ENCODE data around the gene CGA. TPM values are rescaled to one million over a fixed set of nuclear protein-coding genes. Genes with fewer than 3 reads are reported as not detected.

Gene CGA
- polyA plus RNA-seq, 2 of the 4 experiments (the other 2 are of a cell fraction) = not detected

Other genes with a start within 250 kb of the CGA start
- 0.04 TPM in 1 of 2 replicates, not detected in the other for gene HTR1E, start 157.6 kb downstream of the CGA start, polyA plus RNA-seq (2011; rRNA removed)
- not detected in 3 replicates for gene HTR1E, start 157.6 kb downstream of the CGA start, polyA plus RNA-seq (2017; fragmentation: RNase III; extraction: RNeasy Plus Mini Kit Qiagen cat#74134 plus additional on column Dnase treatment)
- gene ZNF292, start 60.5 kb upstream of the CGA start, polyA plus RNA-seq (2011; rRNA removed) = 5.6 and 7.5 TPM in 2 replicates
- gene ZNF292, start 60.5 kb upstream of the CGA start, polyA plus RNA-seq (2017; fragmentation: RNase III; extraction: RNeasy Plus Mini Kit Qiagen cat#74134 plus additional on column Dnase treatment) = 2.0 to 2.5 TPM (median 2.5 TPM) in 3 replicates
- gene SMIM8, start 227.5 kb upstream of the CGA start, polyA plus RNA-seq (2011; rRNA removed) = 4.7 and 6.9 TPM in 2 replicates
- 2.8 to 3.1 TPM (median 2.9 TPM) in 3 replicates for gene SMIM8, start 227.5 kb upstream of the CGA start, polyA plus RNA-seq (2017; fragmentation: RNase III; extraction: RNeasy Plus Mini Kit Qiagen cat#74134 plus additional on column Dnase treatment)
- not detected in 2 replicates for gene GJB7, start 234.2 kb upstream of the CGA start, polyA plus RNA-seq (2011; rRNA removed)
- gene GJB7, start 234.2 kb upstream of the CGA start, polyA plus RNA-seq (2017; fragmentation: RNase III; extraction: RNeasy Plus Mini Kit Qiagen cat#74134 plus additional on column Dnase treatment) = not detected in 3 replicates
- 0.44 and 0.54 TPM in 2 replicates for gene C6orf163, start 249.7 kb upstream of the CGA start, polyA plus RNA-seq (2011; rRNA removed)
- gene C6orf163, start 249.7 kb upstream of the CGA start, polyA plus RNA-seq (2017; fragmentation: RNase III; extraction: RNeasy Plus Mini Kit Qiagen cat#74134 plus additional on column Dnase treatment) = 0.29 to 0.55 TPM (median 0.39 TPM) in 3 replicates

Measured in A549 (cell line).